Kidney (tissue), 14 donors: ENCODE data around the gene C11orf98. TPM values are rescaled to one million over a fixed set of nuclear protein-coding genes. Genes with fewer than 3 reads are reported as not detected.

Experiments used
- DNase-seq, 5 donors: peaks; one replicate each; pipeline ENCODE4 v3.0.0-alpha.2; 2013 to 2020
- FAIRE-seq: peaks from 2 replicates; lab custom pipeline; 2012; peaks lifted over from hg19 to GRCh38; lab: Jason Lieb, UNC
- H3K27ac ChIP-seq, 2 donors: one replicate each; pipeline ENCODE4 v1.7.0; 2013; ENCODE audit warnings: low read depth in 2 of 2, low read length in 2 of 2, inconsistent platforms in 1 of 2
- H3K27me3 ChIP-seq: one replicate; pipeline ENCODE4 v1.7.1; 2013; ENCODE audit warnings: low read length, inconsistent platforms; ENCODE audit not compliant: control insufficient read depth, insufficient read depth
- H3K36me3 ChIP-seq, 3 donors: one replicate each; pipeline versions ENCODE4 v1.7.0 to v1.7.1; 2013; ENCODE audit warnings: low read length in 3 of 3, control low read depth in 1 of 3, inconsistent platforms in 1 of 3; ENCODE audit not compliant: insufficient read depth in 3 of 3, control insufficient read depth in 2 of 3
- H3K4me1 ChIP-seq, 3 donors: one replicate each; pipeline versions ENCODE4 v1.7.0 to v1.7.1; 2013; ENCODE audit warnings: low read length in 3 of 3, inconsistent platforms in 1 of 3, low read depth in 1 of 3; ENCODE audit not compliant: control insufficient read depth in 2 of 3, insufficient read depth in 2 of 3
- H3K4me3 ChIP-seq, 3 donors: one replicate each; pipeline versions ENCODE4 v1.7.0 to v1.8.1; 2013; ENCODE audit warnings: low read length in 3 of 3, control low read depth in 1 of 3, inconsistent platforms in 1 of 3
- H3K9ac ChIP-seq, 3 donors: one replicate each; pipeline versions ENCODE4 v1.7.0 to v1.7.1; 2013; ENCODE audit warnings: low read length in 3 of 3, control low read depth in 1 of 3, inconsistent platforms in 1 of 3
- H3K9me3 ChIP-seq, 3 donors: one replicate each; pipeline versions ENCODE4 v1.7.0 to v1.7.1; 2013; ENCODE audit warnings: low read length in 3 of 3, control low read depth in 1 of 3, inconsistent platforms in 1 of 3; ENCODE audit not compliant: control insufficient read depth in 2 of 3, insufficient read depth in 1 of 3
- CTCF ChIP-seq: IDR thresholded peaks from 3 replicates; pipeline ENCODE4 v1.5.1; 2012; ENCODE audit warnings: mild to moderate bottlenecking, moderate library complexity, borderline replicate concordance; ENCODE audit not compliant: insufficient read depth; ENCODE audit errors: extremely low read depth
- intact Hi-C: fragments of 100-400 bp; cut with DNase I; formaldehyde crosslinking; loops from one replicate; pipeline ENCODE4 v1.11.1; 2022
- polyA plus RNA-seq: library from polyadenylated mRNA; stranded (reverse); fragments of 350-450 nt; fragmentation: Illumina TruSeq; extraction: RNeasy Lipid Tissue Mini Kit (QIAGEN cat#74804); gene quantifications from one replicate; pipeline ENCODE4 v1.2.3, GENCODE V29; 2014; ENCODE audit warnings: low read depth, low replicate concordance; ENCODE audit not compliant: insufficient read depth
- total RNA-seq: library from RNA; stranded (reverse); fragmentation: NEBNext Ultra II Directional; extraction: Animal tissue kit (Norgen Biotek cat#: 25700); gene quantifications from one replicate; pipeline ENCODE4 v1.2.1, GENCODE V29; 2021
- donor health status: control.
- donor health status: control.
- donor health status: control.
- donor health status: control.
- donor health status: control.
- donor health status: DM: yes; HTN: yes; CAD: no.
- donor health status: Normal renal cell carcinoma (clear cell type).

C11orf98 gene
- total and polyA plus RNA-seq, 2 donors from 2014 or later = 44.5 to 138 TPM

- Histone ChIP-seq H3K27me3 (no peaks in the 10 kb centered on the region), H3K4me1 (peaks cover 2 to 20% (median 20%) of the 10 kb centered on the region in 3 donors), H3K36me3 (peaks cover 0 to 2% (median 0%) of the 10 kb centered on the region in 3 donors), H3K4me3 (no peak overlapping the region), H3K27ac (no peak overlapping the region), H3K9ac (no peak overlapping the region), H3K9me3 (no peaks in the 10 kb centered on the region)
- intact Hi-C loops = no loop called here
- no peak for TF ChIP-seq CTCF
- DNase-seq = no peak
- no peak for FAIRE-seq
Measured at GRCh38 chr11:62669420-62670161, 4.6 kb upstream of the C11orf98 start.

GRCh38 chr11:62667460-62667859 lies 2.5 kb upstream of the C11orf98 start:
- intact Hi-C loops = no loop called here
- DNase-seq (no peak), FAIRE-seq (no peak)
- H3K27ac ChIP-seq = no peak overlapping the region
- no peak overlapping the region for H3K4me3 ChIP-seq
- no peaks in the 10 kb centered on the region for H3K9me3 ChIP-seq
- no peaks in the 10 kb centered on the region for H3K36me3 ChIP-seq
- no peak for TF ChIP-seq CTCF
- H3K9ac ChIP-seq = no peak overlapping the region
- H3K4me1 ChIP-seq = peaks cover 2 to 16% (median 14%) of the 10 kb centered on the region in 3 donors
- H3K27me3 ChIP-seq = no peaks in the 10 kb centered on the region

- H3K9me3 ChIP-seq = no peaks in the 10 kb centered on the region
- peak in 2 of 5 donors; percentile 52 to 79 for DNase-seq
- H3K27me3 ChIP-seq = no peaks in the 10 kb centered on the region
- no peak for FAIRE-seq
- no peak for TF ChIP-seq CTCF
- peak overlapping the region; percentile 87 to 94 (median 93) for H3K4me3 ChIP-seq
- no peaks in the 10 kb centered on the region for H3K36me3 ChIP-seq
- H3K27ac ChIP-seq = peak overlapping the region; percentile 79 to 89
- intact Hi-C loops = no loop called here
- H3K9ac ChIP-seq = peak overlapping the region; percentile 73 to 93 (median 90)
- peaks cover 2 to 16% (median 14%) of the 10 kb centered on the region in 3 donors for H3K4me1 ChIP-seq
Measured at GRCh38 chr11:62666259-62666926, 1.4 kb upstream of the C11orf98 start.
